KMS-11 (cell line): Measurements from ENCODE around the gene IMMP2L.

Experiments used
- H2AFZ ChIP-seq: fragments of 200-600 bp; sonication (generic); 2 replicates; pipeline ENCODE4 v1.6.1; 2016; ENCODE audit warnings: antibody characterized with exemption, mixed run types, low read depth
- H3K27ac ChIP-seq: fragments of 200-600 bp; sonication (generic); 2 replicates; pipeline ENCODE4 v1.6.1; 2016; ENCODE audit warnings: mild to moderate bottlenecking, mixed run types
- H3K27me3 ChIP-seq: fragments of 200-600 bp; sonication (generic); 2 replicates; pipeline ENCODE4 v1.6.1; 2017; ENCODE audit warnings: mild to moderate bottlenecking, low read depth, mixed run types, moderate library complexity; ENCODE audit not compliant: insufficient read depth
- H3K36me3 ChIP-seq: fragments of 200-600 bp; sonication (generic); 2 replicates; pipeline ENCODE4 v1.6.1; 2017; ENCODE audit warnings: mild to moderate bottlenecking, mixed run types; ENCODE audit not compliant: insufficient read depth
- H3K4me1 ChIP-seq: fragments of 200-600 bp; sonication (generic); 2 replicates; pipeline ENCODE4 v1.6.1; 2016; ENCODE audit warnings: mild to moderate bottlenecking, low read depth, mixed run types; ENCODE audit not compliant: poor library complexity, severe bottlenecking
- H3K4me2 ChIP-seq: fragments of 200-600 bp; sonication (generic); 2 replicates; pipeline ENCODE4 v1.7.0; 2016; ENCODE audit warnings: mild to moderate bottlenecking, mixed run types
- H3K4me3 ChIP-seq: fragments of 200-600 bp; sonication (generic); IDR thresholded peaks from 2 replicates; pipeline ENCODE4 v1.6.1; 2017; ENCODE audit warnings: low read depth, low read length, mixed read lengths; ENCODE audit not compliant: insufficient read depth
- H3K79me2 ChIP-seq: fragments of 200-600 bp; sonication (generic); 2 replicates; pipeline ENCODE4 v1.6.1; 2016; ENCODE audit warnings: low read depth, mixed run types; ENCODE audit not compliant: insufficient read depth
- H3K9ac ChIP-seq: fragments of 200-600 bp; sonication (generic); 2 replicates; pipeline ENCODE4 v1.6.1; 2016; ENCODE audit warnings: mild to moderate bottlenecking, mixed run types
- H4K20me1 ChIP-seq: fragments of 200-600 bp; sonication (generic); 2 replicates; pipeline ENCODE4 v1.6.1; 2016; ENCODE audit warnings: mild to moderate bottlenecking, mixed run types; ENCODE audit not compliant: insufficient read depth
- CTCF ChIP-seq: fragments of 200-600 bp; sonication (generic); conservative IDR thresholded peaks from 2 replicates; pipeline ENCODE4 v1.6.1; 2017; ENCODE audit warnings: low read depth, mild to moderate bottlenecking, antibody characterized with exemption, low read length, moderate library complexity, mixed read lengths

The IMMP2L gene

DNA sequence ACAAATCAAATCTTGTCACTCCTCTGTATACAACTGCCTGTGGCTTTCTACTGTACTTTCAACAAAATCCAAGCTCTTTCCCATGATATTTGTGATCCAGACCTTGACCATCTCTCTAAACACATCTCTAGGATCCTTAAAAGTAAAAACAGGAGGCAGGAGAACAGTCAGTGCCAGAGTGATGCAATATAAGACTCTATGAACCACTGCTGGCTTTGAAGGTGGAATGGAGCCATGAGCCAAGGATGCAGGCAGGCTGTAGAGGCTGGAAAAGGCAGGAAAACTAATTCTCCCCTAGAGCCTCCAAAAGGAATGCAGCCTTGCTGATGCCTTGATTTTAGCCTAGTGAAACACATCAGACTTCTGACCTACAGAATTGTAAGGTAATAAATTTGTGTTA lies 516.8 kb downstream of the IMMP2L start:
- no peaks in the 10 kb centered on the region for H3K4me1 ChIP-seq
- no peak overlapping the region for H3K27ac ChIP-seq
- no peak overlapping the region for H2AFZ ChIP-seq

GRCh38 chr7:111043561-111043960 lies 518.7 kb downstream of the IMMP2L start:
- Histone ChIP-seq H3K9ac (no peak overlapping the region), H3K27ac (no peak overlapping the region), H2AFZ (no peak overlapping the region), H3K4me3 (no peak overlapping the region), H4K20me1 (no peaks in the 10 kb centered on the region), H3K27me3 (no peaks in the 10 kb centered on the region), H3K4me1 (no peaks in the 10 kb centered on the region), H3K4me2 (no peak overlapping the region), H3K79me2 (no peaks in the 10 kb centered on the region), H3K36me3 (no peaks in the 10 kb centered on the region)
- no peak for TF ChIP-seq CTCF

More for the DNA sequence above, 516.8 kb downstream of the IMMP2L start:
- Histone ChIP-seq H3K36me3 (no peaks in the 10 kb centered on the region), H3K4me2 (no peak overlapping the region), H3K4me3 (no peak overlapping the region), H4K20me1 (no peaks in the 10 kb centered on the region), H3K9ac (no peak overlapping the region), H3K27me3 (no peaks in the 10 kb centered on the region), H3K79me2 (no peaks in the 10 kb centered on the region)
- TF ChIP-seq CTCF, result no peak

GRCh38 chr7:111042842-111043241 lies 519.5 kb downstream of the IMMP2L start:
- Histone ChIP-seq H3K79me2 (no peaks in the 10 kb centered on the region), H2AFZ (no peak overlapping the region), H3K4me3 (no peak overlapping the region), H3K4me2 (no peak overlapping the region), H3K36me3 (no peaks in the 10 kb centered on the region), H3K4me1 (no peaks in the 10 kb centered on the region), H4K20me1 (no peaks in the 10 kb centered on the region), H3K27me3 (no peaks in the 10 kb centered on the region), H3K9ac (no peak overlapping the region), H3K27ac (no peak overlapping the region)
- TF ChIP-seq CTCF, result no peak

- Histone ChIP-seq H3K9ac (no peak overlapping the region), H3K4me2 (no peak overlapping the region), H3K4me1 (no peaks in the 10 kb centered on the region), H3K27ac (no peak overlapping the region), H3K4me3 (no peak overlapping the region), H2AFZ (no peak overlapping the region), H3K79me2 (no peaks in the 10 kb centered on the region), H3K27me3 (no peaks in the 10 kb centered on the region), H4K20me1 (no peaks in the 10 kb centered on the region), H3K36me3 (no peaks in the 10 kb centered on the region)
- no peak for TF ChIP-seq CTCF
These were observed 520.7 kb downstream of the IMMP2L start for GRCh38 chr7:111041577-111041976.
